HEK293T (cell line): ENCODE measurements around the gene KRI1.

ENCODE experiments used
- ARNT ChIP-seq: fragments of 450-650 bp; IDR thresholded peaks from 2 replicates; pipeline ENCODE4 v1.6.1; 2017; ENCODE audit warnings: mild to moderate bottlenecking
- BHLHE40 ChIP-seq: fragments of 450-650 bp; IDR thresholded peaks from 2 replicates; pipeline ENCODE4 v1.6.1; 2016; ENCODE audit warnings: mild to moderate bottlenecking, moderate library complexity, borderline replicate concordance
- CTBP1 ChIP-seq: fragments of 450-650 bp; IDR thresholded peaks from 2 replicates; pipeline ENCODE4 v1.6.1; 2016; ENCODE audit warnings: borderline replicate concordance
- ELF4 ChIP-seq: fragments of 450-650 bp; IDR thresholded peaks from 2 replicates; pipeline ENCODE4 v1.6.1; 2017; ENCODE audit warnings: antibody characterized with exemption
- FOXM1 ChIP-seq: fragments of 450-650 bp; IDR thresholded peaks from 2 replicates; pipeline ENCODE4 v1.6.1; 2017; ENCODE audit warnings: mild to moderate bottlenecking, borderline replicate concordance
- HDGF ChIP-seq: fragments of 450-650 bp; IDR thresholded peaks from 2 replicates; pipeline ENCODE4 v1.6.1; 2017; ENCODE audit warnings: antibody characterized with exemption, borderline replicate concordance
- LEF1 ChIP-seq: fragments of 450-650 bp; IDR thresholded peaks from 2 replicates; pipeline ENCODE4 v1.6.1; 2017; ENCODE audit warnings: mild to moderate bottlenecking, borderline replicate concordance
- NFRKB ChIP-seq: fragments of 450-650 bp; IDR thresholded peaks from 2 replicates; pipeline ENCODE4 v1.6.1; 2016; ENCODE audit warnings: mild to moderate bottlenecking, moderate library complexity
- SP1 ChIP-seq: fragments of 450-650 bp; IDR thresholded peaks from 2 replicates; pipeline ENCODE4 v1.6.1; 2017
- SUZ12 ChIP-seq: fragments of 450-650 bp; IDR thresholded peaks from 2 replicates; pipeline ENCODE4 v1.6.1; 2016; ENCODE audit warnings: mild to moderate bottlenecking
- TARDBP ChIP-seq: fragments of 450-650 bp; IDR thresholded peaks from 2 replicates; pipeline ENCODE4 v1.6.1; 2016
- ZNF384 ChIP-seq: fragments of 450-650 bp; IDR thresholded peaks from 2 replicates; pipeline ENCODE4 v1.6.1; 2016
- TF ChIP-seq, protein P1 (sequence below): fragments of 450-650 bp; IDR thresholded peaks from 2 replicates; pipeline ENCODE4 v1.6.1; 2016

GRCh38 chr19:10520652-10521318 is 45.0 kb downstream of the KRI1 start:
- TF ChIP-seq SP1 (no peak), SUZ12 (no peak), NFRKB (no peak), HDGF (no peak), BHLHE40 (no peak), LEF1 (no peak), FOXM1 (no peak), TARDBP (no peak), CTBP1 (no peak), ZNF384 (no peak), ELF4 (no peak), ARNT (no peak)
- TF ChIP-seq, protein P1, sequence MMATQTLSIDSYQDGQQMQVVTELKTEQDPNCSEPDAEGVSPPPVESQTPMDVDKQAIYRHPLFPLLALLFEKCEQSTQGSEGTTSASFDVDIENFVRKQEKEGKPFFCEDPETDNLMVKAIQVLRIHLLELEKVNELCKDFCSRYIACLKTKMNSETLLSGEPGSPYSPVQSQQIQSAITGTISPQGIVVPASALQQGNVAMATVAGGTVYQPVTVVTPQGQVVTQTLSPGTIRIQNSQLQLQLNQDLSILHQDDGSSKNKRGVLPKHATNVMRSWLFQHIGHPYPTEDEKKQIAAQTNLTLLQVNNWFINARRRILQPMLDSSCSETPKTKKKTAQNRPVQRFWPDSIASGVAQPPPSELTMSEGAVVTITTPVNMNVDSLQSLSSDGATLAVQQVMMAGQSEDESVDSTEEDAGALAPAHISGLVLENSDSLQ, result no peak
